Gastroesophageal sphincter (tissue), 3 donors: ENCODE measurements around the gene SH3PXD2A.

ENCODE experiments used
- EP300 ChIP-seq: sonication (generic); formaldehyde crosslinking; IDR thresholded peaks from one replicate; pipeline ENCODE4 v1.6.1; 2017; ENCODE audit warnings: antibody characterized with exemption, mild to moderate bottlenecking
- POLR2A ChIP-seq, 2 donors: fragments of 450-650 bp; IDR thresholded peaks; one replicate each; pipeline ENCODE4 v1.6.1; 2017; ENCODE audit warnings: antibody characterized with exemption in 2 of 2, mild to moderate bottlenecking in 2 of 2, moderate library complexity in 1 of 2
- POLR2AphosphoS5 ChIP-seq: sonication (generic); formaldehyde crosslinking; IDR thresholded peaks from one replicate; pipeline ENCODE4 v1.6.1; 2017; ENCODE audit warnings: antibody characterized with exemption
- TF ChIP-seq, protein P1 (sequence below), 4 experiments: fragments of 200-600 bp in 2 of 4; fragments of 450-650 bp in 2 of 4; sonication (generic) in 1 of 4; IDR thresholded peaks; one replicate each; pipeline ENCODE4 v1.5.1; 2017 to 2019; ENCODE audit warnings: antibody characterized with exemption in 4 of 4, mild to moderate bottlenecking in 2 of 4, moderate library complexity in 2 of 4

DNA sequence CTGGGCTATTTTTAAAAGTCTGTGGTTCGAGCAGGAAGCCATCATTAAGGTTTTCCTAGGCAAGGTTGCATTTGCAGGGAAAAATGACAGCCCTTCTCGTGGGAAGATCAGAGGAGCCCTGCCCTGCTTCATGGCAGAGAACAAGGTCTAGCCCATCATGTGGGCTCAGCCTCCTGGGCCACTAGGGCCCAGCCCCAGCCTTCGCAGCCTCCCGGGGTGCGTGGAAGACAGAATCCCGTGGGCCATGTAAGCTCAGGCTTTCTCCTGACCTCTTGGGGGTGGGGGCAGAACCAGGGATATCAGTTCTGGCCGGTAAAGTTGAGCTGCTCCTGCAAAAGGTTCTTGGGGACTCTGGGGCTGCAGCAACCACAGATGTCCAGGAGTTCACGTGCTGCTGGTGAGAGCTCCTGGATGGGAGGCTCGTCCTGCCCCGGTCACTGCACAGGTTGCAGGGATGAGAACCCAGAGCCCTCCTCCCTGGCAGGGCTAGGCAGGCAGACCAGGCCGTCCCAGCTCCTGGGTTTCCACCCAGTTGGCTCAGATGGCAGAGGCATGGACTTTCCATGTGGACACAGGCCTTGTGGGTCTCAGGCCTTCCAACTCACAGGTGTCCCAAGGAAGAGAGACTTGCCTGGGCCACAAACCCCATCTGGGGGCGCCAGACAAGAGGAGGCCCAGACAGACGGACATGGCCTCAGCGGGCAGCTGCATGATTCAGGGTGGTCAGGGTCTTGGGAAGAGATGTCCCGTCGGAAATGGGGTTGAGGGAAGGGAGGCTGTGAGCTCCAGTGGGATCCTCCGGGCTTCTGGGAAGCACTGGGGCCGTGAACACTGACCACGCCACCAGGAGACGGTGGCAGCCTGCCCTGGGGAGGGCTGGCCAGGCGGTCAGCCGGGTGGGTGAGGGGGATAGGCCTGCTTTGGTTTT, 235.7 kb downstream of the SH3PXD2A start:
- TF ChIP-seq EP300 (no peak), POLR2AphosphoS5 (no peak), POLR2A (IDR thresholded peaks at IDR 0.05) (no peak)
- TF ChIP-seq, protein P1, sequence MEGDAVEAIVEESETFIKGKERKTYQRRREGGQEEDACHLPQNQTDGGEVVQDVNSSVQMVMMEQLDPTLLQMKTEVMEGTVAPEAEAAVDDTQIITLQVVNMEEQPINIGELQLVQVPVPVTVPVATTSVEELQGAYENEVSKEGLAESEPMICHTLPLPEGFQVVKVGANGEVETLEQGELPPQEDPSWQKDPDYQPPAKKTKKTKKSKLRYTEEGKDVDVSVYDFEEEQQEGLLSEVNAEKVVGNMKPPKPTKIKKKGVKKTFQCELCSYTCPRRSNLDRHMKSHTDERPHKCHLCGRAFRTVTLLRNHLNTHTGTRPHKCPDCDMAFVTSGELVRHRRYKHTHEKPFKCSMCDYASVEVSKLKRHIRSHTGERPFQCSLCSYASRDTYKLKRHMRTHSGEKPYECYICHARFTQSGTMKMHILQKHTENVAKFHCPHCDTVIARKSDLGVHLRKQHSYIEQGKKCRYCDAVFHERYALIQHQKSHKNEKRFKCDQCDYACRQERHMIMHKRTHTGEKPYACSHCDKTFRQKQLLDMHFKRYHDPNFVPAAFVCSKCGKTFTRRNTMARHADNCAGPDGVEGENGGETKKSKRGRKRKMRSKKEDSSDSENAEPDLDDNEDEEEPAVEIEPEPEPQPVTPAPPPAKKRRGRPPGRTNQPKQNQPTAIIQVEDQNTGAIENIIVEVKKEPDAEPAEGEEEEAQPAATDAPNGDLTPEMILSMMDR (IDR thresholded peaks at IDR 0.05): no peak
